ENCODE results near the gene STON2. TPM values are rescaled to one million over a fixed set of nuclear protein-coding genes. Genes with fewer than 3 reads are reported as not detected.

Gene STON2
- total and polyA plus RNA-seq, 2 of the 13 experiments (the other 11 are each of a cell fraction or from before 2014, with no cell fraction given) = 2.1 to 11.0 TPM

GRCh38 chr14:81436296-81437138 lies 36.4 kb upstream of the STON2 start (continued):
- TF ChIP-seq, protein P1, sequence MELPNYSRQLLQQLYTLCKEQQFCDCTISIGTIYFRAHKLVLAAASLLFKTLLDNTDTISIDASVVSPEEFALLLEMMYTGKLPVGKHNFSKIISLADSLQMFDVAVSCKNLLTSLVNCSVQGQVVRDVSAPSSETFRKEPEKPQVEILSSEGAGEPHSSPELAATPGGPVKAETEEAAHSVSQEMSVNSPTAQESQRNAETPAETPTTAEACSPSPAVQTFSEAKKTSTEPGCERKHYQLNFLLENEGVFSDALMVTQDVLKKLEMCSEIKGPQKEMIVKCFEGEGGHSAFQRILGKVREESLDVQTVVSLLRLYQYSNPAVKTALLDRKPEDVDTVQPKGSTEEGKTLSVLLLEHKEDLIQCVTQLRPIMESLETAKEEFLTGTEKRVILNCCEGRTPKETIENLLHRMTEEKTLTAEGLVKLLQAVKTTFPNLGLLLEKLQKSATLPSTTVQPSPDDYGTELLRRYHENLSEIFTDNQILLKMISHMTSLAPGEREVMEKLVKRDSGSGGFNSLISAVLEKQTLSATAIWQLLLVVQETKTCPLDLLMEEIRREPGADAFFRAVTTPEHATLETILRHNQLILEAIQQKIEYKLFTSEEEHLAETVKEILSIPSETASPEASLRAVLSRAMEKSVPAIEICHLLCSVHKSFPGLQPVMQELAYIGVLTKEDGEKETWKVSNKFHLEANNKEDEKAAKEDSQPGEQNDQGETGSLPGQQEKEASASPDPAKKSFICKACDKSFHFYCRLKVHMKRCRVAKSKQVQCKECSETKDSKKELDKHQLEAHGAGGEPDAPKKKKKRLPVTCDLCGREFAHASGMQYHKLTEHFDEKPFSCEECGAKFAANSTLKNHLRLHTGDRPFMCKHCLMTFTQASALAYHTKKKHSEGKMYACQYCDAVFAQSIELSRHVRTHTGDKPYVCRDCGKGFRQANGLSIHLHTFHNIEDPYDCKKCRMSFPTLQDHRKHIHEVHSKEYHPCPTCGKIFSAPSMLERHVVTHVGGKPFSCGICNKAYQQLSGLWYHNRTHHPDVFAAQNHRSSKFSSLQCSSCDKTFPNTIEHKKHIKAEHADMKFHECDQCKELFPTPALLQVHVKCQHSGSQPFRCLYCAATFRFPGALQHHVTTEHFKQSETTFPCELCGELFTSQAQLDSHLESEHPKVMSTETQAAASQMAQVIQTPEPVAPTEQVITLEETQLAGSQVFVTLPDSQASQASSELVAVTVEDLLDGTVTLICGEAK (IDR thresholded peaks at IDR 0.05) = no peak
- TF ChIP-seq, protein P1 (CRISPR knock-in tag; IDR thresholded peaks at IDR 0.05) = peak; percentile 75
- TF ChIP-seq ZBTB1 (CRISPR knock-in tag; IDR thresholded peaks at IDR 0.05; ENCODE audit: borderline replicate concordance) (no peak), SAP130 (CRISPR knock-in tag; IDR thresholded peaks at IDR 0.05; ENCODE audit: low read depth) (0 out of 2 replicates have a peak, but pooled peaks have one; percentile 51), KIAA2018 (CRISPR knock-in tag; IDR thresholded peaks at IDR 0.05; ENCODE audit: borderline replicate concordance) (no peak), ZNF34 (CRISPR knock-in tag; IDR thresholded peaks at IDR 0.05; ENCODE audit: borderline replicate concordance) (0 out of 2 replicates have a peak, but pooled peaks have one; percentile 74), SOX6 (IDR thresholded peaks at IDR 0.05) (no peak), SOX6 (CRISPR knock-in tag; IDR thresholded peaks at IDR 0.05) (0 out of 2 replicates have a peak, but pooled peaks have one; percentile 19)
- TF ChIP-seq, protein P2, sequence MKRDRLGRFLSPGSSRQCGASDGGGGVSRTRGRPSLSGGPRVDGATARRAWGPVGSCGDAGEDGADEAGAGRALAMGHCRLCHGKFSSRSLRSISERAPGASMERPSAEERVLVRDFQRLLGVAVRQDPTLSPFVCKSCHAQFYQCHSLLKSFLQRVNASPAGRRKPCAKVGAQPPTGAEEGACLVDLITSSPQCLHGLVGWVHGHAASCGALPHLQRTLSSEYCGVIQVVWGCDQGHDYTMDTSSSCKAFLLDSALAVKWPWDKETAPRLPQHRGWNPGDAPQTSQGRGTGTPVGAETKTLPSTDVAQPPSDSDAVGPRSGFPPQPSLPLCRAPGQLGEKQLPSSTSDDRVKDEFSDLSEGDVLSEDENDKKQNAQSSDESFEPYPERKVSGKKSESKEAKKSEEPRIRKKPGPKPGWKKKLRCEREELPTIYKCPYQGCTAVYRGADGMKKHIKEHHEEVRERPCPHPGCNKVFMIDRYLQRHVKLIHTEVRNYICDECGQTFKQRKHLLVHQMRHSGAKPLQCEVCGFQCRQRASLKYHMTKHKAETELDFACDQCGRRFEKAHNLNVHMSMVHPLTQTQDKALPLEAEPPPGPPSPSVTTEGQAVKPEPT (CRISPR knock-in tag; IDR thresholded peaks at IDR 0.05; ENCODE audit: low read depth) = peak; percentile 66; the same call in 1 of the 2 replicates
